ENCODE measurements around the gene ASPSCR1. TPM values are rescaled to one million over a fixed set of nuclear protein-coding genes. Genes with fewer than 3 reads are reported as not detected.
"Not testable (repeated sequence)": the region's sequence is repeated elsewhere in the genome, so short reads cannot be mapped to it uniquely, and the experiment has no call there.

The ASPSCR1 gene
- total RNA-seq, 1 donor from 2014 or later = 52.4 TPM

- DNase-seq (ENCODE audit: low spot score) = no peak
These were observed 46.2 kb downstream of the ASPSCR1 start for GRCh38 chr17:82023447-82024241.

GRCh38 chr17:82024859-82025258 is 47.4 kb downstream of the ASPSCR1 start:
- DNase-seq (ENCODE audit: low spot score) = no peak

GRCh38 chr17:82025401-82026107 is 48.1 kb downstream of the ASPSCR1 start:
- no peak for DNase-seq (ENCODE audit: low spot score)

GRCh38 chr17:82028246-82028645 is 50.8 kb downstream of the ASPSCR1 start:
- DNase-seq (ENCODE audit: low spot score) = no peak

- DNase-seq (ENCODE audit: low spot score) = no peak
These were observed 51.5 kb downstream of the ASPSCR1 start for GRCh38 chr17:82028966-82029365.

DNA sequence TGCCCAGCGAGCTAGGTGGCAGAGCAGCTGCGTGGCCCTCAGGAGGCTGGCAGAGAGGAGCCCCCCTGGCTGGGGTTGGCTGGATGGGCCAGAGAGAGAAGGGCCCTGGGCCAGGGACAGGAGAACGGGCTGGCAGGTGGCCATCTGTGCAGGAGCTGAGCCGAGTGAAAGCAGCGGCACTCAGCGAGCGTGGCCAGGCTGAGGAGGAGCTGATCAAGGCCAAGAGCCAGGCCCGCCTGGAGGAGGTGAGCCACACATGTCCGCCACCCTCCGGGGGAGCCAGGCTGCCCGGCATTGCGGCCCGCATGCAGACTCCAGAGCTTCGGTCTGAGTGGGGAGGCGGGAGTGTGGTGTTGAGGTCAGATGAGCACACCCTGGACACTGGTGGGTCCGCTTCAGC is 52.0 kb downstream of the ASPSCR1 start:
- DNase-seq (ENCODE audit: low spot score) = no peak

DNA sequence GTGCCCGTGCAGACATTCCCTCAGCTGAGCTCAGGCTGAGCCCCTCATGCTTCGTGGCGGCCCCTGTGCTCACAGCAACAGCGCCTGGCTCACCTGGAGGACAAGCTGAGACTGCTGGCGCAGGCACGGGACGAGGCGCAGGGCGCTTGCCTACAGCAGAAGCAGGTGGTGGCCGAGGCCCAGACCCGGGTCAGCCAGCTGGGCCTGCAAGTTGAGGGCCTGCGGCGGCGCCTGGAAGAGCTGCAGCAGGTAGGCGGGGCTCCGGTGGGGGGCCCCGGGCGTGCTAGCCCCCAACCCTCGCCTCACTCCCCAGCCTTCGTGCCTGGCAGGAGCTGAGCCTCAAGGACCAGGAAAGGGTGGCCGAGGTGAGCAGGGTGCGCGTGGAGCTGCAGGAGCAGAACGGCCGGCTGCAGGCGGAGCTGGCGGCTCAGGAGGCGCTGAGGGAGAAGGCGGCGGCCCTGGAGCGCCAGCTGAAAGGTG is 52.6 kb downstream of the ASPSCR1 start:
- DNase-seq (ENCODE audit: low spot score) = no peak

GRCh38 chr17:82030470-82031302 is 53.3 kb downstream of the ASPSCR1 start:
- peak; percentile 89 for DNase-seq (ENCODE audit: low spot score)

GRCh38 chr17:82031303-82031884 is 54.0 kb downstream of the ASPSCR1 start, which contains the start of gene RAC3:
Gene RAC3 (plus strand): TSS chr17:82031678. CDS start chr17:82031762, 84 bp downstream.
- no peak for DNase-seq (ENCODE audit: low spot score)

GRCh38 chr17:82031885-82032627 is 54.6 kb downstream of the ASPSCR1 start:
- no peak for DNase-seq (ENCODE audit: low spot score)

DNA sequence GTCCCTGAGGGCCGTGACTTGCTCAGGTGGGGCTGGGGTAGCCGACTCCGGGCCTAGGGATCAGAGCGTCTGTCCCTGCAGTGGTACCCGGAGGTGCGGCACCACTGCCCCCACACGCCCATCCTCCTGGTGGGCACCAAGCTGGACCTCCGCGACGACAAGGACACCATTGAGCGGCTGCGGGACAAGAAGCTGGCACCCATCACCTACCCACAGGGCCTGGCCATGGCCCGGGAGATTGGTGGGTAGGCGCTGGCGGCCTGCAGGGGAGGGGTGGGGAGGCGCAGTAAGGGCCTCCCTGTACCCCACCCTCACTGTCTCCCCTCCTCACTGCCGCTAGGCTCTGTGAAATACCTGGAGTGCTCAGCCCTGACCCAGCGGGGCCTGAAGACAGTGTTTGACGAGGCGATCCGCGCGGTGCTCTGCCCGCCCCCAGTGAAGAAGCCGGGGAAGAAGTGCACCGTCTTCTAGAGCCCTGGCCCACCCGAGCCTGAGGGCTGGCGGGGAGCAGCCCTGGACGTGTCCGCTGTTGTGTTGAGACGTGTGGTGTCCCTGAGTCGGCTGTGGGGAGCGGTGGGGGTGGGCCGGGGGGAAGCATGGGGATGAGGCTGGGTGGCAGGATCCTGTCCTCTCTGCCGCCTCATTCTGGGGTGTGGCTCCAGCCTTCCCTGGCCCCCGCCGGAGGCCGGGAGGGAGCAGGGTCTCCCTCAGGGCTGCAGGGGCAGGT is 56.1 kb downstream of the ASPSCR1 start:
- DNase-seq (ENCODE audit: low spot score) = no peak

GRCh38 chr17:82034371-82035011 is 57.1 kb downstream of the ASPSCR1 start:
- no peak for DNase-seq (ENCODE audit: low spot score)

DNA sequence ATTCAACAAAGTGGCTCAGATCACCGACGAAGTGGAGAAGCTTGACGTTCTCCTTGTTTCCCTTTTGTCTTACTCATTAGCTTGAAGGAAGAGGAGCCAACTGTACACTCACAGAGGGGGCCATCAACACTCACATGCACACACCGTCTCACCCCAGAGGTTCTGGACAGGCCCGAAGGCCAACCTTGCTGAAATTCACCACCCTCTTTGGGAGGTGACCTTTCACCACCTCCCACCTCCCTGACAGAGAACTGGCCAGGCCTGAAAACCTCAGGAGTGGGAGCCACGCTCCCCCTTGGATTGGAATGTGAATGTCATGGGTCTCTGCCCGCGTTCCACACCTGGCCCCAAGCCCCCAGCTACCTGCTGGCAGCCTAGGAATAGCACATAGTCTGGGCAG is 58.1 kb downstream of the ASPSCR1 start:
- DNase-seq (ENCODE audit: low spot score) = no peak

DNA sequence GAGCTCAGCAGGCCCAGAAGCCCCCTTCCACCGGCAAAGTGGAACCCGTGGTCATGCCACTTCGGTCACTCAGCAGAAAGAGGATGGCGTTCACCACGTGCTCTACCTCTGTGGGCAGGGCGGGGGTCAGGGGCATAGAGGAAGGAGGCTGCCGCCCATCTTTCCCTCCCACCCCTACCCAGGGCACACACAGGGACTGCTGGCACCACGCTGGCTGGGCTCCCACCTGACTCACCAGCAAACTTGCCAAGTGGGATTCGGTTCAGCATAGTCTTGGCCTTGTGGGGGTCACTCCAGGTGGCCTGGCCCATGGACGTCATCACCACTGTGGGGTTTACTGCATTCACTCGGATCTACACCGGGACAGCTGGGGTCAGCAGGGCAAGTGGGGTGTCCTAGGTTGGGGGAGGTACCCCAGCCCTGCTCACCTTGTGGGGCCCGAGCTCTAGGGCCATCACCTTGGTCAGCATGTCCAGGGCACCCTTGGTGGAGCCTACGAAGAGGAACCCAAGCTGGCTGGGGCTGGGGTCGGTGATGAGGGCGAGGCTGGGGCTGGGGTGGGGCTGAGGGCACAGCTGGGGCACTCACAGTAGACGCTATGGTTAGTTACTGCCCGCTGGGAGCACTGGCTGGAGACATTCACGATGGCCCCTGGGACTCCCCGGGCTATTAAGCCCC is 58.7 kb downstream of the ASPSCR1 start:
- DNase-seq (ENCODE audit: low spot score) = no peak

DNA sequence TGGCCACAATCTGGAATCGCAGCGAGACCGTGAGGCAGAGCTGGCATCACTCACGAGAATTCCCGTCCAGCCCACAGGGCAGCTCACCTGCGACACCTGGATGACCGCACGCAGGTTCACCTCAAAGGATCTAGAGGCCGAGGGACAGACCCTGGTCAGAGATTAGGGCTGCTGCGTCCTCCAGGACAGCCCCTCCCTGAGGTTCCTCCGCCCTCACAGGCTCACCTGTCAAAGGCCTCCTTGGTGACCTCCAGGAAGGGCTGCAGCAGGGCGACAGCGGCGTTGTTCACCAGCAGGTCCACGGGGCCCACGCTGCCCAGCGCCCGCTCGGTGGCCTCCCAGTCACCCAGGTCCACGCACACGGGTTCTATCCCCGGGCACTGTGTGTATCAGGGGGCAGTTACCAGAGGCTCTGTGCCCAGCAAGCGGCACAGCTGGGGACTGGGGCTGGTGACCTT is 59.2 kb downstream of the ASPSCR1 start:
- no peak for DNase-seq (ENCODE audit: low spot score)

- DNase-seq (ENCODE audit: low spot score) = peak; percentile 98
These were observed 59.9 kb downstream of the ASPSCR1 start, which contains the start of gene DCXR for GRCh38 chr17:82037092-82037888. Gene DCXR (minus strand): TSS chr17:82037697. CDS start chr17:82037682, 15 bp downstream.

- no peak for DNase-seq (ENCODE audit: low spot score)
These were observed 60.4 kb downstream of the ASPSCR1 start for GRCh38 chr17:82037889-82038195.

DNA sequence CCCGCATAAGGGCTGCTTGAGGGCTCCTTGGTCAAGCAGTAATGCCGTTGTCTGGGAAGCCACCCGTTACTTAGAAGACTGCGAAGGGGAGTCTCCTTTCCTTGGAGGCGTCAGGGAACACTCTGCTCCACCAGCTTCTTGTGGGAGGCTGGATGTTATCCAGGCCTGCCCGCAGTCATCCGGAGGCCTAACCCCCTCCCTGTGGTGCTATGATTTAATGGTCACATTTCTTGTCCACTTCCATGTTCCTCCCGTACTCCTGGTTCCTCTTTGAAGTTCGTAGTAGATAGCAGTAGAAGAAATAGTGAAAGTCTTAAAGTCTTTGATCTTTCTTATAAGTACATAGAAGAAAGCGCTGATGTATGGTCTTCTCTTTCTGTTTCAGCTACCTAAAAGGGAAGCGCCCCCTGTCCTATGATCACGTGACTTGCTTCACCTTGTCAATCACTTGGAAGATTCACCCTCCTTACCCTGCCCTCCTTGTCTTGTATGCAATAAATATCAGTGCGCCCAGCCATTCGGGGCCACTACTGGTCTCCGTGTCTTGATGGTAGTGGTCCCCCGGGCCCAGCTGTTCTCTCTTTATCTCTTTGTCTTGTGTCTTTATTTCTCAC is 61.5 kb downstream of the ASPSCR1 start:
- DNase-seq (ENCODE audit: low spot score) = not testable (repeated sequence)

Measured in ureter (tissue), 1 donor.